Measurements from ENCODE around the gene ATP6V1B1. TPM values are rescaled to one million over a fixed set of nuclear protein-coding genes. Genes with fewer than 3 reads are reported as not detected.

ATP6V1B1 gene
- total RNA-seq, 4 donors from 2014 or later, result 22.7 to 66.9 (median 39.5) TPM

- H3K4me1 ChIP-seq, result peaks cover 40% of the 10 kb centered on the region
- H3K9me3 ChIP-seq, result no peaks in the 10 kb centered on the region
- no peak for DNase-seq (ENCODE audit: low spot score in 2 of 2)
- H3K36me3 ChIP-seq, result no peaks in the 10 kb centered on the region
- TF ChIP-seq POLR2A (IDR thresholded peaks at IDR 0.05), result no peak
- TF ChIP-seq CTCF (IDR thresholded peaks at IDR 0.05), result no peak
- TF ChIP-seq POLR2AphosphoS5 (IDR thresholded peaks at IDR 0.05), result no peak
- TF ChIP-seq EP300 (IDR thresholded peaks at IDR 0.05), result no peak
- H3K27me3 ChIP-seq, result peaks cover 100% of the 10 kb centered on the region
- 13% methylated on average over 16 of the region's 35 CpGs for WGBS
- no peak overlapping the region for H3K4me3 ChIP-seq
- peak overlapping the region; percentile 18 for H3K27ac ChIP-seq
These were observed 38.3 kb upstream of the ATP6V1B1 start for GRCh38 chr2:70897203-70897976.

GRCh38 chr2:70897977-70898226 lies 37.8 kb upstream of the ATP6V1B1 start:
- peak overlapping the region; percentile 18 for H3K27ac ChIP-seq
- peaks cover 100% of the 10 kb centered on the region for H3K27me3 ChIP-seq
- H3K9me3 ChIP-seq, result no peaks in the 10 kb centered on the region
- TF ChIP-seq POLR2A (IDR thresholded peaks at IDR 0.05) (no peak), EP300 (IDR thresholded peaks at IDR 0.05) (no peak), CTCF (IDR thresholded peaks at IDR 0.05) (no peak), POLR2AphosphoS5 (IDR thresholded peaks at IDR 0.05) (no peak)
- DNase-seq (ENCODE audit: low spot score in 2 of 2), result no peak
- no peaks in the 10 kb centered on the region for H3K36me3 ChIP-seq
- no peak overlapping the region for H3K4me3 ChIP-seq
- 8% methylated on average over 5 of the region's 5 CpGs for WGBS
- H3K4me1 ChIP-seq, result peaks cover 40% of the 10 kb centered on the region

GRCh38 chr2:70898363-70899240 lies 37.1 kb upstream of the ATP6V1B1 start:
- DNase-seq (ENCODE audit: low spot score in 2 of 2), result no peak
- Histone ChIP-seq H3K4me1 (peaks cover 40% of the 10 kb centered on the region), H3K27ac (no peak overlapping the region), H3K36me3 (no peaks in the 10 kb centered on the region), H3K9me3 (no peaks in the 10 kb centered on the region), H3K27me3 (peaks cover 100% of the 10 kb centered on the region), H3K4me3 (no peak overlapping the region)
- 29% methylated on average over 16 of the region's 16 CpGs for WGBS
- TF ChIP-seq CTCF (IDR thresholded peaks at IDR 0.05), result no peak
- no peak for TF ChIP-seq POLR2AphosphoS5 (IDR thresholded peaks at IDR 0.05)
- no peak for TF ChIP-seq POLR2A (IDR thresholded peaks at IDR 0.05)
- TF ChIP-seq EP300 (IDR thresholded peaks at IDR 0.05), result no peak

GRCh38 chr2:70901227-70902066 lies 34.3 kb upstream of the ATP6V1B1 start:
- peak overlapping the region; percentile 65 for H3K4me3 ChIP-seq
- H3K27ac ChIP-seq, result peak overlapping the region; percentile 19
- no peak for TF ChIP-seq POLR2AphosphoS5 (IDR thresholded peaks at IDR 0.05)
- TF ChIP-seq POLR2A (IDR thresholded peaks at IDR 0.05), result no peak
- no peak for TF ChIP-seq CTCF (IDR thresholded peaks at IDR 0.05)
- no peak for TF ChIP-seq EP300 (IDR thresholded peaks at IDR 0.05)
- no peak for DNase-seq (ENCODE audit: low spot score in 2 of 2)
- peaks cover 100% of the 10 kb centered on the region for H3K27me3 ChIP-seq
- no peaks in the 10 kb centered on the region for H3K9me3 ChIP-seq
- no peaks in the 10 kb centered on the region for H3K36me3 ChIP-seq
- 9% methylated on average over 53 of the region's 79 CpGs for WGBS
- peaks cover 40% of the 10 kb centered on the region for H3K4me1 ChIP-seq

Measured in suprapubic skin (tissue), 4 donors.